GM08714 (cell line): ENCODE results near the gene EMB.
"Not testable (repeated sequence)": the region's sequence is repeated elsewhere in the genome, so short reads cannot be mapped to it uniquely, and the experiment has no call there.

Experiments
- H3K4me3 ChIP-seq: fragments of 200-500 bp; sonication (Bioruptor generic); 2 replicates; pipeline ENCODE4 v1.5.1; 2014; ENCODE audit warnings: mild to moderate bottlenecking, low read length, inconsistent platforms
- ZNF274 ChIP-seq: IDR thresholded peaks from 2 replicates; pipeline ENCODE4 v1.6.1; 2012; ENCODE audit warnings: mild to moderate bottlenecking, low read depth, low read length

Gene EMB

GRCh38 chr5:50440651-50441492 is at the start of gene EMB:
Gene EMB, minus strand, starts transcription at chr5:50441288. Its CDS starts 137 bp downstream, at chr5:50441151.
- peak within 1 kb of the TSS; percentile 65 for H3K4me3 ChIP-seq

GRCh38 chr5:50489491-50489890 is 48.4 kb upstream of the EMB start:
- H3K4me3 ChIP-seq, result not testable (repeated sequence)

More at GRCh38 chr5:50440651-50441492, at the start of gene EMB:
- no peak for TF ChIP-seq ZNF274

GRCh38 chr5:50478790-50479189 is 37.7 kb upstream of the EMB start:
- H3K4me3 ChIP-seq, result not testable (repeated sequence)

GRCh38 chr5:50476549-50476948 is 35.5 kb upstream of the EMB start:
- TF ChIP-seq ZNF274, result no peak
- H3K4me3 ChIP-seq, result no peak overlapping the region

GRCh38 chr5:50465015-50465414 is 23.9 kb upstream of the EMB start:
- H3K4me3 ChIP-seq, result not testable (repeated sequence)

- no peak overlapping the region for H3K4me3 ChIP-seq
- no peak for TF ChIP-seq ZNF274
These were observed 22.6 kb upstream of the EMB start for GRCh38 chr5:50463726-50464125.

GRCh38 chr5:50463047-50463446 is 22.0 kb upstream of the EMB start:
- H3K4me3 ChIP-seq, result no peak overlapping the region
- TF ChIP-seq ZNF274, result no peak

- not testable (repeated sequence) for H3K4me3 ChIP-seq
These were observed 21.5 kb upstream of the EMB start for GRCh38 chr5:50462579-50462978.

- not testable (repeated sequence) for H3K4me3 ChIP-seq
These were observed 17.3 kb upstream of the EMB start for GRCh38 chr5:50458372-50458771.

- H3K4me3 ChIP-seq, result not testable (repeated sequence)
These were observed 8.2 kb upstream of the EMB start for GRCh38 chr5:50449241-50449640.

- H3K4me3 ChIP-seq, result no peak overlapping the region
- TF ChIP-seq ZNF274, result no peak
These were observed 6.9 kb upstream of the EMB start for GRCh38 chr5:50447941-50448340.

GRCh38 chr5:50447228-50447627 is 6.1 kb upstream of the EMB start:
- H3K4me3 ChIP-seq, result no peak overlapping the region
- no peak for TF ChIP-seq ZNF274

GRCh38 chr5:50445296-50445949 is 4.3 kb upstream of the EMB start:
- TF ChIP-seq ZNF274, result no peak
- H3K4me3 ChIP-seq, result 0 out of 2 replicates have a peak overlapping the region, but pooled peaks have one; percentile 23

- not testable (repeated sequence) for H3K4me3 ChIP-seq
These were observed 1.8 kb upstream of the EMB start for GRCh38 chr5:50442559-50443539.

GRCh38 chr5:50441493-50441955 is 436 bp upstream of the EMB start:
- H3K4me3 ChIP-seq, result peak overlapping the region; percentile 65
- no peak for TF ChIP-seq ZNF274
